ENCODE data around the gene IGF1.

DNA sequence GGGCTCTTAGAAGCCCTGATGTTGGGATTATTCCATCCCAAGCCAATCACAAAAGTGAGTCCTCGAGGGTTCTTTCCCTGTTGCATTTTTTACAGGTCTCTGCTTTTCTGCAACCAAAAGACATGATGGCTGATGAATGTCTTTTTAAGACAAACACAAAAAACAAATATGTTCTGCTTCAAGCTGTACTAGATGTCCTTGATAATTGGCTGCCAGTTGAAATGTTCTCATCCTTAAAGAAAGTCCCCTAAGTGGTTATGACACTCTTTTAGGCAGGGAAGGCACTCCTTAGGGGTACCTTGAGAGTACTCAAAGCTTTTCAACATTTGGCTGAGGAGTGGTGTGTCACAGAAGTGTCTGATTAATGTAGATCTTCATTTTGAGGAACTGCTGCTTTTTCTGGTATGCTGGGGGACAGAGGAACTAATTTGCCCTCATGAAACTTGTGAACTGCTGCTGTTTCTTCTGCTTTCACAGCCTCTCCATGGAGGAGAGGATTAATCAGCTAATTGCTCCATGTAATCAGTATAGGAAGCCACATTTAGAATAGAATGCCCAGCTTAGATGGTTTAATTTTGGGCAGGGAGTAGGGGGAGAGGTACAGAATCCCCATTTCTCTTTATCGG is 22.8 kb upstream of the IGF1 start:
- TF ChIP-seq, protein P1, sequence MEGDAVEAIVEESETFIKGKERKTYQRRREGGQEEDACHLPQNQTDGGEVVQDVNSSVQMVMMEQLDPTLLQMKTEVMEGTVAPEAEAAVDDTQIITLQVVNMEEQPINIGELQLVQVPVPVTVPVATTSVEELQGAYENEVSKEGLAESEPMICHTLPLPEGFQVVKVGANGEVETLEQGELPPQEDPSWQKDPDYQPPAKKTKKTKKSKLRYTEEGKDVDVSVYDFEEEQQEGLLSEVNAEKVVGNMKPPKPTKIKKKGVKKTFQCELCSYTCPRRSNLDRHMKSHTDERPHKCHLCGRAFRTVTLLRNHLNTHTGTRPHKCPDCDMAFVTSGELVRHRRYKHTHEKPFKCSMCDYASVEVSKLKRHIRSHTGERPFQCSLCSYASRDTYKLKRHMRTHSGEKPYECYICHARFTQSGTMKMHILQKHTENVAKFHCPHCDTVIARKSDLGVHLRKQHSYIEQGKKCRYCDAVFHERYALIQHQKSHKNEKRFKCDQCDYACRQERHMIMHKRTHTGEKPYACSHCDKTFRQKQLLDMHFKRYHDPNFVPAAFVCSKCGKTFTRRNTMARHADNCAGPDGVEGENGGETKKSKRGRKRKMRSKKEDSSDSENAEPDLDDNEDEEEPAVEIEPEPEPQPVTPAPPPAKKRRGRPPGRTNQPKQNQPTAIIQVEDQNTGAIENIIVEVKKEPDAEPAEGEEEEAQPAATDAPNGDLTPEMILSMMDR (IDR thresholded peaks at IDR 0.05; ENCODE audit: borderline replicate concordance, extremely low read depth, low read length, poor library complexity, severe bottlenecking) = no peak
- no peak for TF ChIP-seq EZH2 (IDR thresholded peaks at IDR 0.05; ENCODE audit: borderline replicate concordance, low read depth, low read length, severe bottlenecking)

Data from DND-41 (cell line).